SK-N-SH treated with all-trans-retinoic acid at 6 μM for 48 hours (cell line): ENCODE data around the gene TAS2R41.

Experiments used
- ATAC-seq: fragments of 200-7000 bp; cut with Tn5 transposase; 3 replicates; pipeline ENCODE4 v1.9.1; 2020; ENCODE audit warnings: mild to moderate bottlenecking, moderate library complexity
- ARNTL ChIP-seq: fragments of 450-650 bp; formaldehyde crosslinking; IDR thresholded peaks from 2 replicates; pipeline ENCODE4 v1.5.0; 2020; ENCODE audit warnings: low read depth, mild to moderate bottlenecking, moderate library complexity, borderline replicate concordance
- BACH2 ChIP-seq: fragments of 250-450 bp; sonication (Bioruptor Pico); IDR thresholded peaks from 2 replicates; pipeline ENCODE4 v1.9.0; 2021; ENCODE audit warnings: mild to moderate bottlenecking, borderline replicate concordance
- CSDC2 ChIP-seq: fragments of 250-450 bp; sonication (Bioruptor Pico); IDR thresholded peaks from 2 replicates; pipeline ENCODE4 v1.5.0; 2020; ENCODE audit warnings: mild to moderate bottlenecking, moderate library complexity
- CSRNP3 ChIP-seq: fragments of 250-450 bp; sonication (Bioruptor Pico); IDR thresholded peaks from 2 replicates; pipeline ENCODE4 v1.5.1; 2021; ENCODE audit warnings: mild to moderate bottlenecking, moderate library complexity
- GLIS3 ChIP-seq: fragments of 250-450 bp; sonication (Bioruptor Pico); IDR thresholded peaks from 2 replicates; pipeline ENCODE4 v1.5.0; 2020; ENCODE audit warnings: mild to moderate bottlenecking, moderate library complexity
- ISL1 ChIP-seq: fragments of 250-450 bp; sonication (Bioruptor Pico); IDR thresholded peaks from 2 replicates; pipeline ENCODE4 v2.1.2; 2022; ENCODE audit warnings: mild to moderate bottlenecking, moderate library complexity
- PATZ1 ChIP-seq: fragments of 250-450 bp; sonication (Bioruptor Pico); IDR thresholded peaks from 2 replicates; pipeline ENCODE4 v1.8.0; 2020; ENCODE audit warnings: mild to moderate bottlenecking, moderate library complexity, borderline replicate concordance
- POU6F1 ChIP-seq: fragments of 250-450 bp; sonication (Bioruptor Pico); IDR thresholded peaks from 2 replicates; pipeline ENCODE4 v1.8.0; 2021; ENCODE audit warnings: low read depth, mild to moderate bottlenecking, moderate library complexity, borderline replicate concordance
- PPARA ChIP-seq: fragments of 250-450 bp; sonication (Bioruptor Pico); IDR thresholded peaks from 2 replicates; pipeline ENCODE4 v1.5.0; 2020; ENCODE audit warnings: mild to moderate bottlenecking, borderline replicate concordance
- RARB ChIP-seq: fragments of 250-450 bp; sonication (Bioruptor Pico); IDR thresholded peaks from 2 replicates; pipeline ENCODE4 v1.8.0; 2021; ENCODE audit warnings: mild to moderate bottlenecking, moderate library complexity
- SNAI2 ChIP-seq: fragments of 250-450 bp; sonication (Bioruptor Pico); IDR thresholded peaks from 2 replicates; pipeline ENCODE4 v1.5.0; 2020; ENCODE audit warnings: mild to moderate bottlenecking, moderate library complexity
- TOX ChIP-seq: fragments of 250-450 bp; sonication (Bioruptor Pico); IDR thresholded peaks from 2 replicates; pipeline ENCODE4 v1.8.0; 2021; ENCODE audit warnings: mild to moderate bottlenecking, moderate library complexity, borderline replicate concordance
- TSHZ2 ChIP-seq: fragments of 250-450 bp; sonication (Bioruptor Pico); IDR thresholded peaks from 2 replicates; pipeline ENCODE4 v1.5.0; 2020; ENCODE audit warnings: mild to moderate bottlenecking, moderate library complexity
- ZC3H10 ChIP-seq: fragments of 250-450 bp; sonication (Bioruptor Pico); IDR thresholded peaks from 2 replicates; pipeline ENCODE4 v1.5.1; 2021; ENCODE audit warnings: mild to moderate bottlenecking, moderate library complexity
- ZFP3 ChIP-seq: fragments of 250-450 bp; sonication (Bioruptor Pico); IDR thresholded peaks from 2 replicates; pipeline ENCODE4 v1.5.0; 2020; ENCODE audit warnings: mild to moderate bottlenecking, moderate library complexity
- ZFP30 ChIP-seq: fragments of 450-650 bp; formaldehyde crosslinking; IDR thresholded peaks from 2 replicates; pipeline ENCODE4 v1.5.0; 2022; ENCODE audit warnings: mild to moderate bottlenecking, moderate library complexity
- ZNF565 ChIP-seq: fragments of 450-650 bp; formaldehyde crosslinking; conservative IDR thresholded peaks from 2 replicates; pipeline ENCODE4 v1.5.0; 2020; ENCODE audit warnings: low read depth, mild to moderate bottlenecking, moderate library complexity
- ZNF70 ChIP-seq: fragments of 450-650 bp; formaldehyde crosslinking; IDR thresholded peaks from 2 replicates; pipeline ENCODE4 v1.5.0; 2020; ENCODE audit warnings: mild to moderate bottlenecking, moderate library complexity
- ZNF8 ChIP-seq: fragments of 450-650 bp; formaldehyde crosslinking; IDR thresholded peaks from 2 replicates; pipeline ENCODE4 v1.5.0; 2020; ENCODE audit warnings: mild to moderate bottlenecking, moderate library complexity
- TF ChIP-seq, protein P1 (sequence below): fragments of 250-450 bp; sonication (Bioruptor Pico); IDR thresholded peaks from 2 replicates; pipeline ENCODE4 v1.5.1; 2020; ENCODE audit warnings: low read depth, mild to moderate bottlenecking, moderate library complexity

The TAS2R41 gene

GRCh38 chr7:143451122-143451521, 26.6 kb upstream of the TAS2R41 start:
- no peak for TF ChIP-seq SNAI2 (CRISPR knock-in tag)
- TF ChIP-seq BACH2 = no peak
- no peak for TF ChIP-seq ISL1
- TF ChIP-seq ZFP3 (CRISPR knock-in tag) = no peak
- TF ChIP-seq TSHZ2 (CRISPR knock-in tag) = no peak
- TF ChIP-seq, protein P1, sequence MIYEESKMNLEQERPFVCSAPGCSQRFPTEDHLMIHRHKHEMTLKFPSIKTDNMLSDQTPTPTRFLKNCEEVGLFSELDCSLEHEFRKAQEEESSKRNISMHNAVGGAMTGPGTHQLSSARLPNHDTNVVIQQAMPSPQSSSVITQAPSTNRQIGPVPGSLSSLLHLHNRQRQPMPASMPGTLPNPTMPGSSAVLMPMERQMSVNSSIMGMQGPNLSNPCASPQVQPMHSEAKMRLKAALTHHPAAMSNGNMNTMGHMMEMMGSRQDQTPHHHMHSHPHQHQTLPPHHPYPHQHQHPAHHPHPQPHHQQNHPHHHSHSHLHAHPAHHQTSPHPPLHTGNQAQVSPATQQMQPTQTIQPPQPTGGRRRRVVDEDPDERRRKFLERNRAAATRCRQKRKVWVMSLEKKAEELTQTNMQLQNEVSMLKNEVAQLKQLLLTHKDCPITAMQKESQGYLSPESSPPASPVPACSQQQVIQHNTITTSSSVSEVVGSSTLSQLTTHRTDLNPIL (CRISPR knock-in tag) = no peak
- no peak for TF ChIP-seq POU6F1
- TF ChIP-seq CSDC2 = no peak
- no peak for TF ChIP-seq ZNF70
- no peak for ATAC-seq

GRCh38 chr7:143451746-143452145, 25.9 kb upstream of the TAS2R41 start:
- TF ChIP-seq PATZ1 (CRISPR knock-in tag) = no peak
- no peak for TF ChIP-seq ZNF8 (CRISPR knock-in tag)
- TF ChIP-seq, protein P1 (CRISPR knock-in tag) = no peak
- TF ChIP-seq ZNF70 = no peak
- TF ChIP-seq ZNF565 (CRISPR knock-in tag) = no peak
- no peak for TF ChIP-seq TOX (CRISPR knock-in tag)
- TF ChIP-seq POU6F1 = no peak
- TF ChIP-seq, all 23 proteins: peak for 0
- ATAC-seq = no peak

- TF ChIP-seq ZFP30 (CRISPR knock-in tag) (no peak), CSRNP3 (no peak)
- TF ChIP-seq, all 23 proteins: peak for 0
- ATAC-seq = no peak
Measured at GRCh38 chr7:143452495-143452894, 25.2 kb upstream of the TAS2R41 start.

DNA sequence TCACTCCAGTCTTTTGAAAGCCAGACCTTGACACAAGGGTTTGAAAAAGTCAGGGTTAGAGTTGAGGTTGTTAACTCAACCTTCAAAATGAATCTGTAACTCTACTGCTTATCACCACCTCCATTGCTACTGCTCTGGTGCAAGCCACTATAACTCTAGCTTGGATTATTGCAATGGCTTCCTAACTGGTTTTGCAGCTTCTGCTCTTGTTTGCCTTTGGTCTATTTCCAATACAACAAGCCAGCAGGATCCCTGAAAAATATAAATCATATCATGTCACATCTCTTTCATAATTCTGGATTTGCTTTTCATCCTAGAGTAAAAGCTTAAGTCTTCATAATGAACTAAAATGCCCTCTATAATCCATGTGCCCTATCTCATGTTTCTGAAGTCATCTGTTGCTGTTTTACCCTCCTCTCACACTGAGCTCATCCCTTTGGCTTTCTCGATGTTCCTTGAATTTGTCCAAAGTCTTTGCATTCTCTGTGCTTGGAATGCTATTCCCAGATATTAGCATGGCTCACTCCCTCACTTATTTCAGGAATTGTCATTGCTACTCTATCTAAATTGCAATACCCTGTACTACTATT, 23.5 kb upstream of the TAS2R41 start:
- peak; percentile 51 for ATAC-seq
- TF ChIP-seq ARNTL (CRISPR knock-in tag) = no peak
- TF ChIP-seq ZFP30 (CRISPR knock-in tag) = no peak
- TF ChIP-seq ZC3H10 (CRISPR knock-in tag) = no peak
- TF ChIP-seq POU6F1 = no peak
- no peak for TF ChIP-seq RARB (CRISPR knock-in tag)
- no peak for TF ChIP-seq PATZ1 (CRISPR knock-in tag)
- no peak for TF ChIP-seq ZNF565 (CRISPR knock-in tag)
- no peak for TF ChIP-seq PPARA (CRISPR knock-in tag)
- TF ChIP-seq GLIS3 = no peak
